IPS DF 4.7 (cell line): Measurements from ENCODE around the gene FAM221B.

ENCODE experiments used
- DNase-seq: peaks from one replicate; pipeline ENCODE4 v3.0.0-alpha.2; 2013; ENCODE audit warnings: low spot score; ENCODE audit errors: extremely low read depth

Gene FAM221B

GRCh38 chr9:35820076-35820475, 8.5 kb downstream of the FAM221B start:
- DNase-seq: no peak

- no peak for DNase-seq
Observed at GRCh38 chr9:35818341-35818740, 10.2 kb downstream of the FAM221B start.

- DNase-seq: no peak
Observed at GRCh38 chr9:35816708-35817107, 11.8 kb downstream of the FAM221B start.

GRCh38 chr9:35814841-35815543, 13.5 kb downstream of the FAM221B start, which contains the start of gene HINT2:
Gene HINT2 (minus strand): TSS chr9:35815042. CDS start chr9:35814979, 63 bp downstream.
- DNase-seq: no peak

- DNase-seq: no peak
Observed at GRCh38 chr9:35814106-35814840, 14.3 kb downstream of the FAM221B start.

GRCh38 chr9:35813434-35814105, 15.0 kb downstream of the FAM221B start:
- DNase-seq: no peak

- peak; percentile 94 for DNase-seq
Observed at GRCh38 chr9:35812025-35812602, 16.4 kb downstream of the FAM221B start, which contains the start of gene SPAG8. Gene SPAG8 (minus strand): TSS chr9:35812262. CDS start chr9:35812147, 115 bp downstream.

GRCh38 chr9:35811381-35812024, 17.0 kb downstream of the FAM221B start:
- DNase-seq: no peak

GRCh38 chr9:35810122-35810521, 18.4 kb downstream of the FAM221B start:
- DNase-seq: no peak

GRCh38 chr9:35808433-35808832, 20.1 kb downstream of the FAM221B start:
- no peak for DNase-seq

- no peak for DNase-seq
Observed at GRCh38 chr9:35806101-35806500, 22.4 kb downstream of the FAM221B start.

GRCh38 chr9:35801328-35802128, 27.0 kb downstream of the FAM221B start:
- DNase-seq: no peak

GRCh38 chr9:35800530-35800929, 28.0 kb downstream of the FAM221B start:
- DNase-seq: no peak

GRCh38 chr9:35798658-35799374, 29.7 kb downstream of the FAM221B start:
- DNase-seq: no peak

- no peak for DNase-seq
Observed at GRCh38 chr9:35797311-35798109, 31.0 kb downstream of the FAM221B start.

GRCh38 chr9:35795695-35796094, 32.8 kb downstream of the FAM221B start:
- no peak for DNase-seq

- no peak for DNase-seq
Observed at GRCh38 chr9:35793461-35793860, 35.1 kb downstream of the FAM221B start.

- DNase-seq: no peak
Observed at GRCh38 chr9:35792826-35793225, 35.7 kb downstream of the FAM221B start.
